Measurements from ENCODE around the gene CHTF8.

CHTF8 gene

DNA sequence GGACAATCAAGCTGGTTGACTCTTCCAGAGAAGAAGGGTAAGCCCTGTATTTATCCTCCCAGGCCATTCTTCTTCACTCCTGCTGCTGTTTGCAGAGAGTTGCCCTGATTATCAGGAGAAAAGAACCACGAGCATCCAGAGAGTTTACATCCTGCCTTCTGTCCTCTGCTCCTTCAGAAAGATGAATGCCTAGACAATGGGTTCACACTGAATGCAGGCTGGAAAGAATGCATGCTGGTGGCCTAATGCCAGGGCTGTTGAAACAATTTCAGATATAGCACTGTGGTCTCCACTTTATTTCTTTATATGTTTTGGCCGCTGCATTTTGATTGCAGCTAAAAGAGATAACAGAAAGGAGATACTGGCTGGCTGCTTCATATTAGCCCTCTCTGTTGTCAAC, 48.1 kb downstream of the CHTF8 start:
- DNase-seq (ENCODE audit: low spot score): peak; percentile 55

DNA sequence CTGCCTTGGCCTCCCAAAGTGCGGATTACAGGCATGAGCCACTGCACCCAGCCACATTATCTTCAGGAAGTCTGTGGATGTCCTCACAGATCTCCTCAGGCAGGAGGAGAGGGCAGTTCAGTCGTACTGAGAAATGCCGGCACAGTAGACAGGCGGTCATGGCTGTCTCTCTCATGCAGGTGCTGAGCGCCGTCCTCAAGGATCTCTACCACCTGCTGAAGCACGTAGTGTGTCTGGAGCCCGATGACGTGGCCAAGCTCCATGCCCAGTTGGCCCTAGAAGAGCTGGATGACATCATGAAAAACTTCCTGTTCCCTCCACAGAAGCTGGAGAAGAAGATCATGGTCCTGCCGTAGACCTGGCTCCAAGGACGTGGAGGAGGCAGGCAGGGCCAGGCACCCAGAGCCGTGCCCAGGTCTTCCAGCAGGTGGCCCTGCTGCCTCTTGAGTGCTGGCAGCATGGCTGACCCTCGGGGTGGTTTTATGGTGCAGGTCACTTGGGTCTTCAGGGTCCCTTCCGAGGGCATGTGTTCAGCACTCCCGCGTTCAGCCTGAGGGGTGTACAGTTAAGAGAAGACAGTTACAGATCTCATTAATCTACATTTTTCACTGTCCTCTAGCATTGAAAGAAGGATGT, 49.0 kb downstream of the CHTF8 start:
- no peak for DNase-seq (ENCODE audit: low spot score)

DNA sequence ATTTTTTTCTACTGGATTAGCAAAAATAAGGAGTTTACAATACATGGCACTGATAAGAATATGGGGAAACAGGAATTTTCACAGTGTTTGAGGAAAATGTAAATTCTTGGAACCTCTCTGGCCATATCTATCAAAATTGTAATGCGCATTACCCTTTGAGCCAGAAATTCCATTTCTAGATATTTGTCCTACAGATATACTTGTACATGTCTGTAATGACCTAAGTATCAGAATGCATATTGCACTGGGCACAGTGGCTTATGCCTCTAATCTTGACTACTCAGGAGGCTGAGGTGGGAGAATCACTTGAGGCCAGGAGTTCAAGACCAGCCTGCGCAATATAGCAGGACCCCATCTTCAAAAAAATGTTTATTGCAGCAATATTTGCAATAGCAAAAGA, 52.7 kb downstream of the CHTF8 start:
- DNase-seq (ENCODE audit: low spot score): no peak

DNA sequence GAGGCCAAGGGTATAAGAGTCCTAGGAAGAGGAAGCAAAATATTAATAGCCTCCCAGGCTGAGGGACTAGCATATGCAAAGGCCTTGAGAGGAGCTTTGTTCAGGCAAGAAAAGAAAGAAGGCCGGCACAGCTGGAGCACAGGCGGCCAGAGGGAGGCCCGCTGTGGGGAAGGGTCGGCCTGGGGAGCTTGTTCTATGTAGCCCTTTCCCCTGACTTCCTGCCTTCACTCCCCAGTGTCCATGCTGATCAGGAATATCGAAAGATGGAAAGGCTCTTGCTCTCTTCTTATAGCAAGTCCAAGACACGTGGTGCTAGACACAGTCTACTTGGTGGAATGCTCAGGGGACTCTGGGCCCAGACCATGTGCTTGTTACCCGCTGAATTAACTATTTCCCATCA, 54.3 kb downstream of the CHTF8 start:
- no peak for DNase-seq (ENCODE audit: low spot score)

DNA sequence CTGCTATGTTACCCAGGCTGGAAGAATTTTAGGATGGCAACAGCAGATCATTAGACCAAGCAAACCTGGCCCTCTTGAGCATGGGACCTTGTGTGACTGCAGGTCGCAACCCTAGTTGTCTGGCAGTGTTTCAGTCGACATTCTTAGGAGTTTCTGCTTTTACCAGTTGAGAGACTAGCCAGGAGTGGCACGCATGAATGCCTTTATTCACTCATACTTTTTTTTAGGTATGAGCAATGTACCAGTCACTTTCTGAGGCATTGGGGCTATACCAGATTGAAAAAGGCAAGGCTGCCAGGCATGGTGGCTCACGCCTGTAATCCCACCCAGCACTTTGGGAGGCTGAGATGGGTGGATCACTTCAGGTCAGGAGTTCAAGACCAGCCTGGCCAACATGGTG, 55.1 kb downstream of the CHTF8 start:
- DNase-seq (ENCODE audit: low spot score): no peak

DNA sequence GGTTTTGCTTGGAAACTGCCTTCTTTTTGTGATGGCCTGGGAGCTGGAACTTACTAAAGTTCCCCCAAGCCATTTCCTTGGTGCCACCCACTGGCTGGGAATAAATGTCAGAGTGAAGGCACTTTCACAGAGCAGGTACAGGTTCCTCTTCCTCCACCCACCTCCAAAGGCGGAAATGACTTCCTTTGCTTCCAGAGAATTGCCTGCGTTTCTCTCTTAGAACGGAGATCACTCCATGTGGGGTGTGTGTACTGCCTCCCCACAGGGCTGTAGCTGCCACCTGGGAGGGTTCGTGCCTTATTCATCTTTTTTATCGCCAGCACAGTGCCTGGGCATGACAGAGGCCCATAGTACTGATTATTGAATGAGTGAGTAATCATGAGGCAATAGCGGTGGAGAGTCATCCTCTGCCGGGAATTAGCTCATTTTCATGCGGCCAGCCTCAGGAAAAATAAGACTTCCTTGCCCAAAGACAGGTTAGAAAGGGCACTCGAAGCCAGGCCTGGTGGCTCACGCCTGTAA, 59.1 kb downstream of the CHTF8 start:
- DNase-seq (ENCODE audit: low spot score): peak; percentile 66

DNA sequence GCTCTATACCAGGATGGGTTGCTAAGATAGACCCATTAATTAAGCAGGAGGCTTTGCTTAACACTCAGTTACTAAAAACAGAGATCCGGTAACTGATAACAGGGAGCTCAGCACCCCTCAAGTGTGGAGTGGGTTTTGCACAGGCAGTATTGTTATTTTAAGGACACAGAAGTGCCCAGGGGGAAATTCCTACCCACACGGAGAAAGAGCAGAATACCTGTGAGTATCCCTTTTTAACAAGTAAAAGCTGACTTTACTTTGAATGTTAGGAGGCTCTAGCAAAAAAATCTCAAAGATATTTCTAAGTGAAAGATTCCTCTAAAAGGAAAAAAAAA, 59.8 kb downstream of the CHTF8 start:
- DNase-seq (ENCODE audit: low spot score): no peak

DNA sequence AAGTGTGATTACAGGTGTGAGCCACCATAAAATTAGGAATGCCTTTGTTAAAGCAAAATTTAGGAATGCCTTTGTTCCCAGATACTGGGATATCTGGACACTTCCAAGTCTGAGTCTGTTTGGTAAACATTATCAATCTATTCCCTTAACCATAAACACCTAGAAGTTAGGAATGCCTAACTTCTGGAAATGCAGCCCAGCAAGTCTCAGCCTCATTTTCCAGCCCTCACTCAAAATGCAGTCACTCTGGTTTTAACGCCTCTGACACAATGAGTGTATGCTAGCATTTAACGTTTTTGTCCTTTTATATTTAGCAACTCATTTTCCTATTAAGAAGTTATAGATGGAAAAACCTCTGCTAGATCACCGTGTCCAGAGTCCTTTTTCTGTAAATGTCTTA, 61.4 kb downstream of the CHTF8 start:
- DNase-seq (ENCODE audit: low spot score): no peak

DNA sequence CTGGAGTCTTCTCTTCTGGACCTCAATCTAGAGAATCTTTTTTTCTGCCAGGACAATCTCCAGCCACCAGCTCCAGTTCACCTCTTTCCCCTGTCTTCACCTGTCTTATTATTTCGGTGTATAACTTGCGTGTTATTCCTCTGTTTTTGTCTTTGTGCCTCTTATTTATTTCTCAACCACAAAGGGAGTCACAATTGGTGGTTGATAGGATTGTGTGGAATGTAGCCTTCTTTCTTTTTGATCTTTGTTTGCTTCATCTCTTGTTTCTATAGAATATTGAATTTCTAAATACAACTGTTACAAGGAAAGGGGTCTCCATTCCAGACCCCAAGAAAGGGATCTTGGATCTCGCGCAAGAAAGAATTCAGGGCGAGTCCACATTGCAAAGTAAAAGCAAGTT, 62.9 kb downstream of the CHTF8 start:
- DNase-seq (ENCODE audit: low spot score): no peak

All from AG08395 (cell line).